ENCODE measurements around the gene SPATS2. TPM values are rescaled to one million over a fixed set of nuclear protein-coding genes. Genes with fewer than 3 reads are reported as not detected.

Gene SPATS2
- total and polyA plus RNA-seq, 2 donors (not counting 3 experiments of a cell fraction or from before 2014, with no cell fraction given) = 55.8 to 66.5 TPM

DNA sequence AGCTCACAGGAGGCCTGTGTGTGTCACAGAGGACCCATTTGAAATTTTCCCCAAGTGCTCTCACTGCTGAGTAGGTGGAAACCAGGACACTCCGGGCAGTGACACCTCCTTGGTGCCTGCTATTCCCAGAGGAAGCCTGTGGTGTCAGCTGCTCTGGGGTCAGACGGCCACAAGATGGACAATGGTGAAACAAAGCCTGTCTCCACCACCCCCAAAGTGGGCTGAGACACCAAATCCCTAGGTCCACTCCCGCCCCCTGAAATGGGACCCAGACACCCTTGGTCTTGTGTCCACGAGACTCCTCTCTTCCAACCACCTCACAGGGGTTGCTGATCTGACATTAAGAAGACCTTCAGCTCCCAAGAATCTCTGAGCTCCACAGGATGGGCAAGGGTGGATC, 178.6 kb downstream of the SPATS2 start:
- no peak overlapping the region for H3K9ac ChIP-seq (replicated peaks; ENCODE audit: extremely low read depth, insufficient read depth, low read length)
- H3K27ac ChIP-seq (ENCODE audit: insufficient read depth, low read depth, low read length) = no peak overlapping the region
- intact Hi-C loops (cut with micrococcal nuclease) (no loop called here), dilution Hi-C loops (cut with MboI; ENCODE audit: extremely low pct_ligation_motif_present, low sequenced_read_pairs) (no loop called here)
- no peaks in the 10 kb centered on the region for H3K36me3 ChIP-seq (ENCODE audit: control insufficient read depth in 2 of 2, extremely low read depth in 1 of 2, insufficient read depth in 2 of 2, low read length in 2 of 2)
- ChIA-PET POLR2A (interaction anchor here (0.6 kb wide), 1 partner anchor 29 kb away, joined by 6 read pairs; no protein-coding TSS in a partner anchor), CTCF (interaction anchor here (0.6 to 1.8 kb wide), 6 partner anchors 10 to 198 kb away, joined by 3 to 4 read pairs (median 4); no protein-coding TSS in a partner anchor)
- H3K79me2 ChIP-seq (ENCODE audit: control insufficient read depth, insufficient read depth, low read length) = no peaks in the 10 kb centered on the region
- H2AFZ ChIP-seq (ENCODE audit: low read depth, low read length) = no peak overlapping the region
- H3K4me3 ChIP-seq (replicated peaks in 1 of 3; ENCODE audit: insufficient read depth in 1 of 3, low read depth in 1 of 3, low read length in 3 of 3) = no peak overlapping the region
- no peaks in the 10 kb centered on the region for H3K9me1 ChIP-seq (replicated peaks; ENCODE audit: control insufficient read depth, extremely low read depth, insufficient read depth, low read length)
- peaks cover 6% of the 10 kb centered on the region for H3K4me1 ChIP-seq (ENCODE audit: control insufficient read depth, extremely low read depth, insufficient read depth, low read length)
- no peak for TF ChIP-seq FOS (IDR thresholded peaks at IDR 0.05; ENCODE audit: borderline replicate concordance, insufficient read depth, low read length)
- no peak for TF ChIP-seq GATA2 (IDR thresholded peaks at IDR 0.05; ENCODE audit: insufficient read depth, insufficient read length, low read depth, low read length)
- no peak for TF ChIP-seq MYC (IDR thresholded peaks at IDR 0.05; ENCODE audit: low read depth, low read length)
- TF ChIP-seq JUN (IDR thresholded peaks at IDR 0.05; ENCODE audit: borderline replicate concordance, insufficient read depth, insufficient read length, low read depth) = no peak
- TF ChIP-seq, protein P1, sequence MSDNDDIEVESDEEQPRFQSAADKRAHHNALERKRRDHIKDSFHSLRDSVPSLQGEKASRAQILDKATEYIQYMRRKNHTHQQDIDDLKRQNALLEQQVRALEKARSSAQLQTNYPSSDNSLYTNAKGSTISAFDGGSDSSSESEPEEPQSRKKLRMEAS (IDR thresholded peaks at IDR 0.05; ENCODE audit: insufficient read depth, insufficient read length) = no peak
- no peak for TF ChIP-seq POLR2AphosphoS5 (IDR thresholded peaks at IDR 0.05; ENCODE audit: insufficient read depth, low read depth, low read length)
- no peak for TF ChIP-seq EZH2 (IDR thresholded peaks at IDR 0.05; ENCODE audit: borderline replicate concordance, low read depth, low read length, severe bottlenecking)
- TF ChIP-seq, protein P2, sequence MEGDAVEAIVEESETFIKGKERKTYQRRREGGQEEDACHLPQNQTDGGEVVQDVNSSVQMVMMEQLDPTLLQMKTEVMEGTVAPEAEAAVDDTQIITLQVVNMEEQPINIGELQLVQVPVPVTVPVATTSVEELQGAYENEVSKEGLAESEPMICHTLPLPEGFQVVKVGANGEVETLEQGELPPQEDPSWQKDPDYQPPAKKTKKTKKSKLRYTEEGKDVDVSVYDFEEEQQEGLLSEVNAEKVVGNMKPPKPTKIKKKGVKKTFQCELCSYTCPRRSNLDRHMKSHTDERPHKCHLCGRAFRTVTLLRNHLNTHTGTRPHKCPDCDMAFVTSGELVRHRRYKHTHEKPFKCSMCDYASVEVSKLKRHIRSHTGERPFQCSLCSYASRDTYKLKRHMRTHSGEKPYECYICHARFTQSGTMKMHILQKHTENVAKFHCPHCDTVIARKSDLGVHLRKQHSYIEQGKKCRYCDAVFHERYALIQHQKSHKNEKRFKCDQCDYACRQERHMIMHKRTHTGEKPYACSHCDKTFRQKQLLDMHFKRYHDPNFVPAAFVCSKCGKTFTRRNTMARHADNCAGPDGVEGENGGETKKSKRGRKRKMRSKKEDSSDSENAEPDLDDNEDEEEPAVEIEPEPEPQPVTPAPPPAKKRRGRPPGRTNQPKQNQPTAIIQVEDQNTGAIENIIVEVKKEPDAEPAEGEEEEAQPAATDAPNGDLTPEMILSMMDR (IDR thresholded peaks at IDR 0.05; ENCODE audit: extremely low read depth in 1 of 2, insufficient read depth in 1 of 2, low read depth in 1 of 2, low read length in 2 of 2) = no peak
- TF ChIP-seq POLR2A (IDR thresholded peaks at IDR 0.05; ENCODE audit: low read depth, low read length) = no peak
- FAIRE-seq = peak; percentile 4
- no peaks in the 10 kb centered on the region for H4K20me1 ChIP-seq (replicated peaks; ENCODE audit: control insufficient read depth, extremely low read depth, insufficient read depth, low read length)
- no peak overlapping the region for H3K4me2 ChIP-seq (ENCODE audit: insufficient read depth, low read length)
- no peak for DNase-seq (ENCODE audit: low read depth, low spot score)
- no peaks in the 10 kb centered on the region for H3K9me3 ChIP-seq (replicated peaks; ENCODE audit: control insufficient read depth, insufficient read depth, low read length)
- BruUV-seq (replicated peaks) = no TSS peak
- H3K27me3 ChIP-seq (ENCODE audit: control insufficient read depth in 2 of 2, insufficient read depth in 2 of 2, low read length in 2 of 2) = peaks cover under 1 to 5% of the 10 kb centered on the region in 2 experiments

Data from endothelial cell of umbilical vein (primary cell).